Smooth muscle cell of the coronary artery (primary cell): Measurements from ENCODE around the gene MYD88. TPM values are rescaled to one million over a fixed set of nuclear protein-coding genes. Genes with fewer than 3 reads are reported as not detected.

ENCODE experiments used
- total RNA-seq: library from RNA; depleted of rRNA; stranded (reverse); fragments of >200 nt; gene quantifications from 2 replicates; pipeline ENCODE4 v1.2.3, GENCODE V29; 2014; ENCODE audit warnings: low replicate concordance

Gene MYD88
- total RNA-seq: 8.8 and 11.7 TPM in 2 replicates

DNA sequence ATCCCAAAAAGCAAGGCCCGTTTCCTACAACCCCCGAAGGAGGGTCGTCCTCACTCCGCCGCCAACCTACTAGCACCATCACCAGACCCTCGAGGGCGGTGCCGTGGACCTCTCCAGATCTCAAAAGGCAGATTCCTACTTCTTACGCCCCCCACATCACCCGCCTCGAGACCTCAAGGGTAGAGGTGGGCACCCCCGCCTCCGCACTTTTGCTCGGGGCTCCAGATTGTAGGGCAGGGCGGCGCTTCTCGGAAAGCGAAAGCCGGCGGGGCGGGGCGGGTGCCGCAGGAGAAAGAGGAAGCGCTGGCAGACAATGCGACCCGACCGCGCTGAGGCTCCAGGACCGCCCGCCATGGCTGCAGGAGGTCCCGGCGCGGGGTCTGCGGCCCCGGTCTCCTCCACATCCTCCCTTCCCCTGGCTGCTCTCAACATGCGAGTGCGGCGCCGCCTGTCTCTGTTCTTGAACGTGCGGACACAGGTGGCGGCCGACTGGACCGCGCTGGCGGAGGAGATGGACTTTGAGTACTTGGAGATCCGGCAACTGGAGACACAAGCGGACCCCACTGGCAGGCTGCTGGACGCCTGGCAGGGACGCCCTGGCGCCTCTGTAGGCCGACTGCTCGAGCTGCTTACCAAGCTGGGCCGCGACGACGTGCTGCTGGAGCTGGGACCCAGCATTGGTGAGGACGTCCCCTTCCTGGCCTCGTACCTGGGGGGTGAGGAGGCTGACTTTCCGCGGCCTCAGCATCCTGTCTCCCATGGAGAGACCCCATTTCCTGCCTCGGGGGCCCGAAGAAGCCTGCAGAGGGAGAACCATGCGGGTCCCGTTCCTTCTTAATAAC lies at the start of gene MYD88:
Gene MYD88, plus strand, starts transcription at position 313 of the 842 bp plus-strand sequence. Its CDS starts 40 bp downstream, at position 353.

GRCh38 chr3:38136777-38137614 lies 1.5 kb upstream of the MYD88 start, which contains the start of gene ACAA1:
Gene ACAA1 (minus strand): TSS chr3:38137127. CDS start chr3:38137035, 92 bp downstream.

GRCh38 chr3:38164952-38165721 lies 26.7 kb downstream of the MYD88 start, which contains the start of gene OXSR1:
Gene OXSR1 (plus strand): TSS chr3:38165537. CDS start chr3:38165877, 340 bp downstream.

Other genes starting within 250 kb of the MYD88 start
- gene VILL, start 147.9 kb upstream of the MYD88 start, total RNA-seq: 5.6 and 8.9 TPM in 2 replicates
- gene PLCD1, start 109.0 kb upstream of the MYD88 start, total RNA-seq: 38.8 and 39.2 TPM in 2 replicates
- gene DLEC1, start 99.5 kb upstream of the MYD88 start, total RNA-seq: under 0.01 TPM in 2 replicates
- 54.2 and 69.0 TPM in 2 replicates for gene ACAA1, start 1.5 kb upstream of the MYD88 start, total RNA-seq
- gene OXSR1, start 26.9 kb downstream of the MYD88 start, total RNA-seq: 24.5 and 30.6 TPM in 2 replicates
- 0.15 and 0.94 TPM in 2 replicates for gene SLC22A13, start 127.2 kb downstream of the MYD88 start, total RNA-seq
- gene SLC22A14, start 143.6 kb downstream of the MYD88 start, total RNA-seq: 0.23 and 0.70 TPM in 2 replicates
- 2.3 and 10.2 TPM in 2 replicates for gene XYLB, start 208.1 kb downstream of the MYD88 start, total RNA-seq